GM19395 (cell line): Measurements from ENCODE around the gene RAD51B.
"Not testable (repeated sequence)": the region's sequence is repeated elsewhere in the genome, so short reads cannot be mapped to it uniquely, and the experiment has no call there.

ENCODE experiments used
- ATAC-seq: cut with Tn5 transposase; IDR thresholded peaks from one replicate; pipeline ENCODE4 v1.9.1; 2021; ENCODE audit warnings: mild to moderate bottlenecking, moderate library complexity; ENCODE audit not compliant: unreplicated experiment

Gene RAD51B

GRCh38 chr14:68762953-68763764, 943.6 kb downstream of the RAD51B start:
- ATAC-seq: no peak

DNA sequence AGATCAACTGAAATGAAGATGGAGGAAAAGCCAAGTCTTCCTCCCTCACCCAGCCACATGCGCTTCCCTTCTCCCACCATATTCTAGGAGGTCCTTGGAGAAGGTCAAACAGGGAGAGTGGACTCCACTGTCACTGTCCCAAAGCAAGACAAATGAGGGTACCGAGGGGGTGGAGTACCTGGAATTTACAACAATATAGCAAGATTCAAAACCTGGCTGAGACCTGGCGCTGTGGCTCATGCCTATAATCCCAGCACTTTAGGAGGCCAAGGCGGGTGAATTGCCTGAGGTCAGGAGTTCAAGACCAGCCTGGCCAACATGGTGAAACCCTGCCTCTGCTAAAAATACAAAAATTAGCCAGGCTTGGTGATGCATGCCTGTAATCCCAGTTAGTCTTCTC, 944.3 kb downstream of the RAD51B start:
- ATAC-seq: not testable (repeated sequence)

GRCh38 chr14:68766299-68767247, 947.0 kb downstream of the RAD51B start:
- ATAC-seq: no peak

GRCh38 chr14:68767248-68767645, 947.7 kb downstream of the RAD51B start:
- no peak for ATAC-seq

DNA sequence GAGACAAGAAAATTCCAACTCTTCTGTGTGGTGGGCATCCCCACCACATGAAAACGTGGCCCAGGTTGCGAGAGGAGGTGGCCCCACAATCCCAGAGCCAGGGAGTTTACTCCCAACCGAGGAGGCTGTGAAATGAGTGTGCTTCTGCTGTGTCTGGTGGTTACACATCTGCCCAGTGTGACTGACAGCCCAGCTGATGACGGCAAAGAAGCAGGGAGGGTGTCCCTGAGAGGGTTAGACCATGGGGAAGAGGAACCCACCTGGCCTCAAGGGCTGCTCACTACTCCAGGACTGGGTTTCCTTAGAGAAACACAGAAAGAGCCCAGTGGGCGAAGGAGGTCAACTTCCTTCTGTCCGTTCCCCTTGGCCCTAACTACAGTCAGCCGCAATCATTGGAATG, 948.7 kb downstream of the RAD51B start:
- no peak for ATAC-seq

DNA sequence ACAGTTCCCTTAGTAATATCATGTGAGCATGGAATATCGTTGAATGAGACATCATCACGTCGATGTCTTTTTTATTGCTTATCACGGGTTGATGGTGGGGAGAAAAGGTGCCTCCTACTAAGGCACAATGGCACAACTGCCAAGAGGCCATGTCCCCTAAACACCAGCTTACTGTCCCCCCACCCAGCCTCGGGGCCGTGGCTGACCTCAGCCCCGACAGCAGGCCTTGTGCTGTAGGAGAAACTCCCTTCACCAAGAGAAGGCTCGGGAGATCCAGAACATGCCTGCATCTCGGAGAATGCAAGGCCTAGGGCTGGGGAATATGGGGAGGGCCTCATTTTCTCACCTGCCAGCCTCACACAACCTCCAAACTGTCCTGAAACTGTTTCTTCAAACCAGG, 950.5 kb downstream of the RAD51B start:
- ATAC-seq: no peak

GRCh38 chr14:68770553-68771286, 951.1 kb downstream of the RAD51B start:
- no peak for ATAC-seq

DNA sequence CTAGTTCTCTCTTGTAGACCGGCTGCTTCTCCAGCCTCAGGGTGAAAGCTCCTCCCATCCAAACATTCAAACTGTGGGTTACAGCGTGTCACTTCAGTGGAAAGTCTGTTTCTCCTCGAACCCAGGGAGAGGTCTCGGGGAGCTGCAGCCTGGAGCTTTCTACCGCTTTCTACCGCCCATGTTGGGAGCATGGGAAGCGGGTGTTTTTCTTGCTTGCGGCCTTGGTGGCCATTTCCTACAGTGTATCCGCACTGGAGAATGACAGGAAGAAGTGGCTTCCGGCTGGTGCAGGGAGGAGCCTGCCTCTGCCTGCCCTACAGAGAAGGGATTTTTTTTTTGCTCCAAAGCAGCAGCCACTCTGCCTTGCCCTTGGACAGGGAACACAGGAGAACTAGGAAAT, 952.1 kb downstream of the RAD51B start:
- ATAC-seq: no peak

DNA sequence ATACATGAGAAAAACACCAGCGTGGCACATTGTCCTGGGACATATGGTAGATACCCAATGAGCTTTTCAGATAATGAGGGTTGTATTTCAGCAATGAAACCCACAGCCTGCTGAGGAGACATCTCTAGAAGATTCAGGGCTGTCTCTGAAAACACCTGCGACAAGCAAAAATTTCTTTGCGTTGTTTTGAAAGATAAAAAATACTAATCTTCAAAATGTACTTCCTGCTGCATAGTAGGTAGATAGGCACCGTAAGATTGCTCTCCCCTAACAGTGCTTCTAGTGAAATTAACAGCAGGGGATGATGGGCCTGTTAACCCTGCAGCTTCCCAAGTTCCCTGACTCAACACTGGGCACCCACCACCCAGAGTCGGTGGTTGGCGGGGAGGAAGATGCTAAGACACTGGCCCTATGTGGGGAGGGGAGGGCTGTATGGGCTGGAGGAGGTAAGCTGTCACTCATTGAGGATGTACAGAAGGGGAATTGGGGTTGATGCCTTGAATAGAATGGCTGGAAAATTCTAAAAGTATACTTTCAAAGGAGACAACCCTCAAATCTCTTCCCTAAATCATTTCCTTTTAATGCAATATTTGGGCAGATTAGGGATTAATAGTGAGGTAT, 953.3 kb downstream of the RAD51B start:
- no peak for ATAC-seq

DNA sequence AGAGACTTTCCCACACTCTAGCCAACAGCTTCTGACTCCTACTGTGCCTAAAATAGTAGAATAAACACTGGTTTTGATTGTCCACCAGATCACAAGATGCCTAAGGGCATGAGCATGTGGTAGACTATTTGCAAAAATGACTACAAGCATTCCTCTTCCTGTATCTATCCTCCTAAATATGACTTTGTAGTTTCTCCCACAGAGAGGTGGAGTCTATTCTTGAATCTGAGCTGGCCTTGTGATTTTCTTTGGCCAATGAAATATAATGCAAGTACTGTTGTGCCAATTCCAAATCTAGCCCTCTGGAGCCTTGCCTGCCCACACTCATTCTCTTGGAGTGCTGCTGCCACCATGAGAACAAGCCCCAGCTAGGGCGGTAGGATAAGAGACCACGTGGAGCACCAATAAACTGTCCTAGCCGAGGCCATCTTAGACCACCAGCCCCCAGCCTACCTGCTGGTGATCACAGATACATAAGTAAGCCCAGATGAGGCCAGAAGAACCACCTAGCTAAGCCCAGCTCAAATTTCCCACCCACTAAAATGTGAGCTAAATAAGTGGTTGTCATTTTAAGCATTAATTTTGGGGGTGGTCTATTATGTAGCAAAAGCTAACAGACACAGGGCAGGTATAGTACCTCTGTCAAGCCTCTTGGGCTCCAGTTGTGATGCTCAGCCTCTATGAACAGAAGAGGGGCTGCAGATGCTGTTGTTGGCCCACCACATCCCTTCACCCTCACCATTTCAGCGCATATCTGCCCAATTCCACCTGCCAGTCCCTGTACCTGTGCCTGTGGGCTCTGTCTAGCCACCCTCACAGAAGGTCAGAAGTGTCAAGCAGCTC, 955.4 kb downstream of the RAD51B start:
- ATAC-seq: no peak

- ATAC-seq: no peak
Measured at GRCh38 chr14:68775614-68776126, 956.1 kb downstream of the RAD51B start.

DNA sequence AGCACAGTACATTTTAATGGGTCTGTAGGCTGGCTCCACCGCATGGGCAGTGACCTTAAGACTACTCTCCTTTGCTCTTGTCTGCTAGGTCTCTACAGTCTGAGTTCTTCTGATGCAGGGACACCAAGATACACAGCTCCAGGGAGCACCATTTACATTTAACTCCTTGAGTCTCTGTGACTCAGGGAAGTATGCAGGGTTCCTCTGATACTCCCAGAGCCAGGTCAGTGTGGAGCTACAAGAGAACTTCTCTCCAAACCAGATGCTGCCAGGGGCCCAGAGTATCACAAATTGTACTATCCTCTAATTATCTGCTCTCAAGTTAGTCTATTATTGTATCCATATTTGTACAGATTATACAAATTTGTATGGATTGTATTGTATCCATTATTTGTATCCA, 958.1 kb downstream of the RAD51B start:
- ATAC-seq: no peak
